HepG2 (cell line): Measurements from ENCODE around the gene PHTF1. TPM values are rescaled to one million over a fixed set of nuclear protein-coding genes. Genes with fewer than 3 reads are reported as not detected.

Experiments
- DNMT1 ChIP-seq: sonication (generic); formaldehyde crosslinking; IDR thresholded peaks from 2 replicates; pipeline ENCODE4 v1.5.1; 2020; ENCODE audit warnings: mild to moderate bottlenecking, missing genetic modification reagents
- EZH2 ChIP-seq: conservative IDR thresholded peaks from 2 replicates; pipeline ENCODE4 v1.6.1; 2012; ENCODE audit warnings: mild to moderate bottlenecking, low read depth, low read length, moderate library complexity
- LBX2 ChIP-seq: sonication (generic); formaldehyde crosslinking; IDR thresholded peaks from 2 replicates; pipeline ENCODE4 v1.5.0; 2020; ENCODE audit warnings: missing genetic modification reagents, mild to moderate bottlenecking, borderline replicate concordance
- MTF1 ChIP-seq: sonication (generic); formaldehyde crosslinking; IDR thresholded peaks from 2 replicates; pipeline ENCODE4 v1.5.0; 2020; ENCODE audit warnings: missing genetic modification reagents
- PCBP2 ChIP-seq: fragments of 200-400 bp; formaldehyde crosslinking; optimal IDR thresholded peaks from 2 replicates; pipeline ENCODE3; 2018; ENCODE audit warnings: low read length, low read depth; ENCODE audit not compliant: poor library complexity, severe bottlenecking
- SRF ChIP-seq: IDR thresholded peaks from 2 replicates; pipeline ENCODE4 v1.6.1; 2011; ENCODE audit warnings: mild to moderate bottlenecking, low read depth, low read length, moderate library complexity
- TCF7L2 ChIP-seq: IDR thresholded peaks from 2 replicates; pipeline ENCODE4 v1.6.1; 2011; ENCODE audit warnings: mild to moderate bottlenecking, low read depth, low read length, moderate library complexity
- TEF ChIP-seq: sonication (generic); formaldehyde crosslinking; IDR thresholded peaks from 2 replicates; pipeline ENCODE4 v1.5.0; 2020; ENCODE audit warnings: missing genetic modification reagents
- TMF1 ChIP-seq: sonication (generic); formaldehyde crosslinking; IDR thresholded peaks from 2 replicates; pipeline ENCODE4 v1.8.1; 2022; ENCODE audit warnings: low read depth, missing genetic modification reagents
- ZBTB10 ChIP-seq: sonication (generic); formaldehyde crosslinking; IDR thresholded peaks from 2 replicates; pipeline ENCODE4 v1.4.0; 2020; ENCODE audit warnings: missing genetic modification reagents, borderline replicate concordance
- ZBTB49 ChIP-seq: sonication (generic); formaldehyde crosslinking; IDR thresholded peaks from 2 replicates; pipeline ENCODE4 v1.4.0; 2020; ENCODE audit warnings: missing genetic modification reagents, borderline replicate concordance
- ZFP82 ChIP-seq: sonication (generic); formaldehyde crosslinking; IDR thresholded peaks from 2 replicates; pipeline ENCODE4 v1.5.1; 2020; ENCODE audit warnings: mild to moderate bottlenecking, missing genetic modification reagents, borderline replicate concordance
- ZNF12 ChIP-seq: sonication (generic); formaldehyde crosslinking; IDR thresholded peaks from 2 replicates; pipeline ENCODE4 v1.5.0; 2020; ENCODE audit warnings: missing genetic modification reagents
- ZNF17 ChIP-seq: sonication (generic); formaldehyde crosslinking; IDR thresholded peaks from 2 replicates; pipeline ENCODE4 v1.5.0; 2020; ENCODE audit warnings: mild to moderate bottlenecking, missing genetic modification reagents
- ZNF225 ChIP-seq: sonication (generic); formaldehyde crosslinking; IDR thresholded peaks from 2 replicates; pipeline ENCODE4 v1.4.0; 2020; ENCODE audit warnings: mild to moderate bottlenecking, missing genetic modification reagents
- ZNF646 ChIP-seq: sonication (generic); formaldehyde crosslinking; IDR thresholded peaks from 2 replicates; pipeline ENCODE4 v1.9.0; 2021; ENCODE audit warnings: mild to moderate bottlenecking, missing genetic modification reagents
- polyA plus RNA-seq, 8 experiments: library from polyadenylated mRNA; depleted of rRNA in 3 of 8; stranded (reverse) in 7 of 8; unstranded in 1 of 8; fragments of >200 nt; fragmentation: Illumina TruSeq in 4 of 8; extraction: Trizol in 4 of 8; gene quantifications; 2 replicates each; pipeline versions ENCODE4 v1.2.1 to v1.2.3, GENCODE V29; 2011 to 2016; ENCODE audit warnings: low read depth in 4 of 8, missing spikeins in 1 of 8, mixed read lengths in 1 of 8; ENCODE audit not compliant: insufficient read depth in 1 of 8
- total RNA-seq, 5 experiments: library from RNA; depleted of rRNA; stranded (reverse); fragments of >200 nt; fragmentation: Illumina TruSeq; extraction: Trizol; gene quantifications; 2 replicates each; pipeline ENCODE4 v1.2.3, GENCODE V29; 2016; ENCODE audit warnings: low read depth in 1 of 5

PHTF1 gene
- total and polyA plus RNA-seq, 2 of the 13 experiments (the other 11 are each of a cell fraction or from before 2014, with no cell fraction given), result 5.0 to 19.7 TPM

GRCh38 chr1:113759333-113760101 lies at the start of gene PHTF1 (continued):
- no peak for TF ChIP-seq ZBTB49
- no peak for TF ChIP-seq ZNF225 (CRISPR knock-in tag)
- TF ChIP-seq SRF, result no peak
- TF ChIP-seq LBX2 (CRISPR knock-in tag), result no peak
- no peak for TF ChIP-seq PCBP2
- TF ChIP-seq TEF, result 0 out of 2 replicates have a peak, but pooled peaks have one; percentile 38
- peak; percentile 31; the same call in 1 of the 2 replicates for TF ChIP-seq ZNF17 (CRISPR knock-in tag)
- TF ChIP-seq TCF7L2, result no peak
- TF ChIP-seq ZFP82, result peak; percentile 46; the same call in 1 of the 2 replicates
- no peak for TF ChIP-seq ZNF646 (CRISPR knock-in tag)
- no peak for TF ChIP-seq EZH2
- TF ChIP-seq MTF1 (CRISPR knock-in tag), result no peak
- no peak for TF ChIP-seq TMF1 (CRISPR knock-in tag)
- TF ChIP-seq ZBTB10 (CRISPR knock-in tag), result no peak
- no peak for TF ChIP-seq DNMT1 (CRISPR knock-in tag)
- TF ChIP-seq ZNF12 (CRISPR knock-in tag), result no peak
